ENCODE measurements around the gene AGAP1.

DNA sequence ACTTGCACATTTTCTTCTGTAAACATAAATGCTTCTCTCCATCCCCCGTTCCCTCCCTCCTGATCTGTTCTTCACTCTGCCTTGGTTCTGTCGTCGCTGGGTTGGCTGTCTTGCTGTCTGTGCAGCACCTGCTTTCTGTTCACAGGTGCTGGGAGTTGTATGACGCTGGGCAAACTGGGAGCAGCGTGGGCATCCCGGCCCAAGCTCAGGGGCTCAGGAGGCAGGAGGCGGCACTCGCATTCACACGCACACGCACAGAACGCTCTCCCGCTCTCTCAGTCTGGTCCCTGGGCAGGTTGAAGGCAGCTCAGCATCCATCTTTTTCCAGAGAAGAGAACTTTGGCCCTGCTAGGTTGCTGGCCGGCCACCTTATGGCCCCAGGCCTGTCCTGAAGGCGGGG, 618.6 kb downstream of the AGAP1 start:
- TF ChIP-seq, protein P1, sequence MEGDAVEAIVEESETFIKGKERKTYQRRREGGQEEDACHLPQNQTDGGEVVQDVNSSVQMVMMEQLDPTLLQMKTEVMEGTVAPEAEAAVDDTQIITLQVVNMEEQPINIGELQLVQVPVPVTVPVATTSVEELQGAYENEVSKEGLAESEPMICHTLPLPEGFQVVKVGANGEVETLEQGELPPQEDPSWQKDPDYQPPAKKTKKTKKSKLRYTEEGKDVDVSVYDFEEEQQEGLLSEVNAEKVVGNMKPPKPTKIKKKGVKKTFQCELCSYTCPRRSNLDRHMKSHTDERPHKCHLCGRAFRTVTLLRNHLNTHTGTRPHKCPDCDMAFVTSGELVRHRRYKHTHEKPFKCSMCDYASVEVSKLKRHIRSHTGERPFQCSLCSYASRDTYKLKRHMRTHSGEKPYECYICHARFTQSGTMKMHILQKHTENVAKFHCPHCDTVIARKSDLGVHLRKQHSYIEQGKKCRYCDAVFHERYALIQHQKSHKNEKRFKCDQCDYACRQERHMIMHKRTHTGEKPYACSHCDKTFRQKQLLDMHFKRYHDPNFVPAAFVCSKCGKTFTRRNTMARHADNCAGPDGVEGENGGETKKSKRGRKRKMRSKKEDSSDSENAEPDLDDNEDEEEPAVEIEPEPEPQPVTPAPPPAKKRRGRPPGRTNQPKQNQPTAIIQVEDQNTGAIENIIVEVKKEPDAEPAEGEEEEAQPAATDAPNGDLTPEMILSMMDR (IDR thresholded peaks at IDR 0.05), result no peak
- TF ChIP-seq POLR2A (IDR thresholded peaks at IDR 0.05), result no peak

Data from heart left ventricle (tissue), 13 donors.